ENCODE results near the gene KIF3B.

DNA sequence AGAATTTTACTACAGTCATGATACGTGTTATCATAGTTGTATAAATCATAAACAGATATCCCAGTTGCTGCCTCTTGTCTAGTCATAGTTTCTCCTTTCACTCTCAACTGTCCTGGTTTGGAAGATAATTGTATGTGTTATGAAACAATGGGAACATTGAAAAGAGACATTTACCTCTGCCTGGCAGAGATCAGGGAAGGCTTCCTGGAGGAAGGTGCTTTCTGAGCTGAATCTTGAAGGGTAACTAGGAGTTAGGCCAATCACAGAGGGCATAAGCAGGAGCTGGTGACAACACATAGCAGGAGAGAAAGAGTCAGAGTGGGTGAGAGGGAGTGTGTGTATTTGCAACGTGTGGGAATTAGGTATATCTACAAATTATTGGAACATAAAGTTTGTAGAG, 86.0 kb downstream of the KIF3B start:
- TF ChIP-seq ZNF274 (IDR thresholded peaks at IDR 0.05; ENCODE audit: low read depth, low read length): no peak
- no peak for TF ChIP-seq YY1 (IDR thresholded peaks at IDR 0.05; ENCODE audit: insufficient read depth, insufficient read length)
- TF ChIP-seq SUZ12 (IDR thresholded peaks at IDR 0.05; ENCODE audit: extremely low read depth, insufficient read depth, insufficient read length): no peak

Data from NT2/D1 (cell line).